Gastrocnemius medialis (tissue), 4 donors: ENCODE measurements around the gene PRSS21.

Experiments
- CTCF ChIP-seq, 5 experiments: fragments of 450-650 bp in 3 of 5; fragments of 200-600 bp in 2 of 5; sonication (generic) in 2 of 5; IDR thresholded peaks in 4 of 5; conservative IDR thresholded peaks in 1 of 5; 1 replicate in 4 of 5; 2 replicates in 1 of 5; pipeline ENCODE4 v1.5.1; 2016 to 2019; ENCODE audit warnings: antibody characterized with exemption in 5 of 5, mild to moderate bottlenecking in 3 of 5, moderate library complexity in 3 of 5
- POLR2A ChIP-seq, 2 donors: fragments of 450-650 bp; IDR thresholded peaks; one replicate each; pipeline ENCODE4 v1.6.1; 2017; ENCODE audit warnings: antibody characterized with exemption in 2 of 2, mild to moderate bottlenecking in 2 of 2, moderate library complexity in 2 of 2

- TF ChIP-seq CTCF (IDR thresholded peaks at IDR 0.05 in 4 of 5, conservative IDR thresholded peaks at IDR 0.05 in 1 of 5) (no peak), POLR2A (IDR thresholded peaks at IDR 0.05) (no peak)
These were observed 18.3 kb upstream of the PRSS21 start for GRCh38 chr16:2798723-2799204.
